ENCODE results near the gene ZMYND11.

The ZMYND11 gene

GRCh38 chr10:287026-287709, 151.9 kb downstream of the ZMYND11 start:
- no peak for TF ChIP-seq CTCF (IDR thresholded peaks at IDR 0.05; ENCODE audit: insufficient read depth, low read depth, low read length, missing control alignments)
- no peak for DNase-seq (ENCODE audit: low read depth)
- no peak overlapping the region for H3K4me3 ChIP-seq (ENCODE audit: low read depth, low read length)

GRCh38 chr10:287814-288213, 152.6 kb downstream of the ZMYND11 start:
- DNase-seq (ENCODE audit: low read depth), result no peak
- H3K4me3 ChIP-seq (ENCODE audit: low read depth, low read length), result no peak overlapping the region
- no peak for TF ChIP-seq CTCF (IDR thresholded peaks at IDR 0.05; ENCODE audit: insufficient read depth, low read depth, low read length, missing control alignments)

GRCh38 chr10:288316-289200, 153.3 kb downstream of the ZMYND11 start:
- no peak for DNase-seq (ENCODE audit: low read depth)
- TF ChIP-seq CTCF (IDR thresholded peaks at IDR 0.05; ENCODE audit: insufficient read depth, low read depth, low read length, missing control alignments), result no peak

GRCh38 chr10:289581-289980, 154.3 kb downstream of the ZMYND11 start:
- no peak for TF ChIP-seq CTCF (IDR thresholded peaks at IDR 0.05; ENCODE audit: insufficient read depth, low read depth, low read length, missing control alignments)
- H3K4me3 ChIP-seq (ENCODE audit: low read depth, low read length), result no peak overlapping the region
- no peak for DNase-seq (ENCODE audit: low read depth)

More at GRCh38 chr10:288316-289200, 153.3 kb downstream of the ZMYND11 start:
- H3K4me3 ChIP-seq (ENCODE audit: low read depth, low read length), result no peak overlapping the region

GRCh38 chr10:290026-290725, 154.9 kb downstream of the ZMYND11 start:
- no peak for TF ChIP-seq CTCF (IDR thresholded peaks at IDR 0.05; ENCODE audit: insufficient read depth, low read depth, low read length, missing control alignments)
- no peak overlapping the region for H3K4me3 ChIP-seq (ENCODE audit: low read depth, low read length)
- no peak for DNase-seq (ENCODE audit: low read depth)

GRCh38 chr10:293636-294035, 158.4 kb downstream of the ZMYND11 start:
- DNase-seq (ENCODE audit: low read depth), result no peak
- no peak overlapping the region for H3K4me3 ChIP-seq (ENCODE audit: low read depth, low read length)
- no peak for TF ChIP-seq CTCF (IDR thresholded peaks at IDR 0.05; ENCODE audit: insufficient read depth, low read depth, low read length, missing control alignments)
